Erythroblast (primary cell): ENCODE data around the gene THRSP.
"Not testable (repeated sequence)": the region's sequence is repeated elsewhere in the genome, so short reads cannot be mapped to it uniquely, and the experiment has no call there.

Experiments
- DNase-seq, 2 experiments: peaks; one replicate each; lab custom pipeline; 2025; lab: John Stamatoyannopoulos, UW
- GATA1 ChIP-seq: IDR thresholded peaks from 2 replicates; pipeline ENCODE4 v1.6.1; 2011; ENCODE audit warnings: low read depth, mild to moderate bottlenecking, control low read depth, low read length, moderate library complexity
- POLR2A ChIP-seq: IDR thresholded peaks from 2 replicates; pipeline ENCODE4 v1.6.1; 2011; ENCODE audit warnings: mild to moderate bottlenecking, low read length

THRSP gene

DNA sequence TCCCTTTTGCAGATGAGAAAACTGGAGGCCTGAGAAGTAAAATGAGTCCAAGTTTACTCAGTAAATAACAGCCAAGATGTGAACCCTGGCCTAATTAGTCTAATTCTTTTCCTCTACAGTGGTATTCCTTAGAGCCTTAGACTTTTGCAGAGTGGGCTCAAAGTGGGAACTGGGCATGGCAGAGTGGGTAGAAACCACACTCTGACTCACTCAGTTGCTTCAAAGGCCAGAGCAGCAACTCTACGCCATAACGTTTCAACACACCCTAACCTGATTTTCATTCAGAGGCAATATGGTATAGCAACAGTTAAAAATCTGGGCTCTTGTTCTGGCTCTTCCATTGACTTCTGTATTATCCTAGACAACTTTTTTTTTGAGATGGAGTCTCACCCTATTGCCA, 2.8 kb downstream of the THRSP start:
- DNase-seq, result no peak
- TF ChIP-seq GATA1, result no peak

- DNase-seq, result no peak
- TF ChIP-seq GATA1 (no peak), POLR2A (no peak)
Measured at GRCh38 chr11:78067704-78068103, 4.0 kb downstream of the THRSP start.

GRCh38 chr11:78069465-78069864, 5.8 kb downstream of the THRSP start:
- TF ChIP-seq GATA1 (no peak), POLR2A (no peak)
- DNase-seq, result peak; percentile 50 to 64

DNA sequence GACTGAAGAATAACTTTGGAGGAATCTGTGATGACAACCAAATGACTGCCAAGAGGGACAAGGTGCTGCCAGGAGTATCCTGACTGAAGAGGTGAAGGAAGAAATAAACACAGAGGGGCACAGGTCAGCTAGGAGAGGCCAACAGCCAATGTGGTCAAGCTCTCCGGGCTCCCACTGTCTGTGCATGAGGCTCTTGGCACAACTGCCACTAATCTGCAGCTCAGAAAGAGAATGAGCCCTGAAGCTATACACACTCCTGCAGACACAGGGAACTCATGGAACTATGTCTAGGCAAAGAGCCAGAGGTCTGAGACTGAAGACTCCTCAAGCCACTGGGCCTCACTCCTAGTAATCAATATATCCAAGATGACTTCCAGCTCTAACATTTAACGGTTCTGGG, 7.0 kb downstream of the THRSP start:
- no peak for DNase-seq
- no peak for TF ChIP-seq POLR2A
- no peak for TF ChIP-seq GATA1

GRCh38 chr11:78071717-78072116, 8.1 kb downstream of the THRSP start:
- TF ChIP-seq GATA1, result no peak
- no peak for TF ChIP-seq POLR2A
- no peak for DNase-seq

DNA sequence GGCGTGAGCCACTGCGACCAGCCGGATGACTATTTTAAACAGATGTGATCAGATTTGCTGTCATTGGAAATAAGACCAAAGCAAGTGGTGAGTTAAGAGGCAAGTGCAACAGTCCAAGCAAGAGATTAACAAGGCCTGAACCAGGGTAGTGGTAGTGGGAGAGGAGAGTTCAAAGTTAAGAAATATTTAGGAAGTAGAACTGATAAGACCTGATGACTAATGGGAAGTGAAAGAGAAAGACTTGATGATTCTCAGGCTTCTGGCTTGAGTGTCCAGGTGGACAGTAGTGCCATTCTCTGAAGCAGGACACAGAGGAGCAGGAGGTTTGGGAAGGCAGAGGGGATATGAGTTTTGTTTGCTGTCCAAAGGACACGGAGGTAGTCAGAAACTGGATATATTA, 8.8 kb downstream of the THRSP start:
- DNase-seq, result no peak
- TF ChIP-seq POLR2A (no peak), GATA1 (no peak)

DNA sequence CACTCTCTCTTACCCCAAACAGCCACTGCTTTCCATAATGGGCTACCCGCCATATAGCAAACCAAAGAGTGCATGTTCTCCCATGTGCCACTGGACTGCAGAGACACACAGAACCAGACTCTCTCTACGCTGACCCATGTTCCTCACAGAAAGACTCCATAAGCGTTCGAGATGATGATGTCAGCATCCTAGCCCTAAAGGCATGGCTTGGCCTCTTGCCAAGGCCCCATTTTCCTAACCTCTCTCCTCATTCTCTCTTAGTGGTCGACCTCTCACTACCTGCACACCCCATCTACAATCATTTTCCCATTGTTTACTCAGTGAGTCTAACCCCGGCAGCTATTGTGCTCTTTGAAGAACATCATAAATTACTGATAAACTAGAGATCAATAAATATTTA, 11.1 kb downstream of the THRSP start:
- DNase-seq, result peak in 1 of 2 experiments; percentile 11
- TF ChIP-seq GATA1 (no peak), POLR2A (no peak)

- no peak for DNase-seq
- TF ChIP-seq GATA1 (no peak), POLR2A (no peak)
Measured at GRCh38 chr11:78076733-78077403, 13.2 kb downstream of the THRSP start.

DNA sequence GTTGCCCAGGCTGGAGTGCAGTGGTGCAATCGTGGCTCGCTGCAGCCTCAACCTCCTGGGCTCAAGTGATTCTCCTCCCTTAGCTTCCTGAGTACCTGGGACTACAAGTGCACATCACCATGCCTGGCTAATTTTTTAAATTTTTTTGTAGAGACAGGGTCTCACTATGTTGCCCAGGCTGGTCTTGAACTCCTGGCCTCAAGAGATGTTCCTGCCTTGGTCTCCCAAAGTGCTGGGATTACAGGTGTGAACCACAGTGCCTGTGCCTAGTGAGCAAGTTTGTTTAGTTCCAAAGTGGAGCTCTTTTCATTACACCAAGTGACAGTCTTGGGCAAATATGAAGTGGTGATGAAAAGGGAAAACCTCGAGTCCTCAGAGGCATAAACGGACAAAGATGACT, 13.9 kb downstream of the THRSP start:
- not testable (repeated sequence) for DNase-seq

DNA sequence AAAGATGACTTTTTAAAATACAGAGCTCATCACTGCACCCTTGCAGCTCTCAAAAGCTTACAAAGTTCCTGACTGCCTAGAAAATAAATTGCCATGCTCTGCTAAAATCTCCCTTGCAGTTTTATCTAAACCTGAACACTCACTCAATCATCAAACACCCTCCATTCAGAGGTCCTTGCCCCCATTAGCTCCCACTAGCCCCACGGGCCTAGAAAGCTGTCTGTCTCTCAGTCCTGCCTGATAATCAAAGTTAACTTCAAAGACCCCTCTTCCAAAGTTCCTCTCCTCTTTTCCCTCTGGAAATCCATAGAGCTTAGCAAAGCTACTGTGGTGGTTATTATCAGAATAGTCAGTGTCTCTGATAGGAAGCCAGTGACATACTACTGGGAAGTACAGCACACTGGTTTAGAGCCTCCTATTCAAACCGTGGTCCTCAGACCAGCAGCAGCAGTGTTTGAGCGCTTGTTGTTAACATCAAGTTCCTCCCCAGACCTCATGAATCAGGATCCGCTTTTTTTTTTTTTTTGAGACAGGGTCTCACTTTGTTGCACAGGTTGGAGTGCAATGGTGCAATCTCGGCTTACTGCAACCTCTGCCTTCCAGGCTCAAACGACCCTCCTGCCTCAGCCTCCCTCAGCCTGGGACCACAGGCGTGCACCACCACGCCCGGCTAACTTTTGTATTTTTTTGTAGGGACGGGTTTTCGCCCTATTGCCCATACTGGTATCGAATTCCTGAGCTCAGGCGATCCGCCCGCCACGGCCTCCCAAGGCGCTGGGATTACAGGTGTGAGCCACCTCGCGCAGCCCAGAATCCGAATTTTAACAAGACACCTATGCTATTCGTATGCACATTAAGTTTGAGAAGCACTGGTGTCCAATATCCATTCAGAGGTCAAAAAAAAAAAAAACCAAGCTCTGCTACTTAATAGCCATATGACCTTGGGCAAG, 14.8 kb downstream of the THRSP start:
- DNase-seq, result peak; percentile 12 to 14
- TF ChIP-seq POLR2A, result no peak

DNA sequence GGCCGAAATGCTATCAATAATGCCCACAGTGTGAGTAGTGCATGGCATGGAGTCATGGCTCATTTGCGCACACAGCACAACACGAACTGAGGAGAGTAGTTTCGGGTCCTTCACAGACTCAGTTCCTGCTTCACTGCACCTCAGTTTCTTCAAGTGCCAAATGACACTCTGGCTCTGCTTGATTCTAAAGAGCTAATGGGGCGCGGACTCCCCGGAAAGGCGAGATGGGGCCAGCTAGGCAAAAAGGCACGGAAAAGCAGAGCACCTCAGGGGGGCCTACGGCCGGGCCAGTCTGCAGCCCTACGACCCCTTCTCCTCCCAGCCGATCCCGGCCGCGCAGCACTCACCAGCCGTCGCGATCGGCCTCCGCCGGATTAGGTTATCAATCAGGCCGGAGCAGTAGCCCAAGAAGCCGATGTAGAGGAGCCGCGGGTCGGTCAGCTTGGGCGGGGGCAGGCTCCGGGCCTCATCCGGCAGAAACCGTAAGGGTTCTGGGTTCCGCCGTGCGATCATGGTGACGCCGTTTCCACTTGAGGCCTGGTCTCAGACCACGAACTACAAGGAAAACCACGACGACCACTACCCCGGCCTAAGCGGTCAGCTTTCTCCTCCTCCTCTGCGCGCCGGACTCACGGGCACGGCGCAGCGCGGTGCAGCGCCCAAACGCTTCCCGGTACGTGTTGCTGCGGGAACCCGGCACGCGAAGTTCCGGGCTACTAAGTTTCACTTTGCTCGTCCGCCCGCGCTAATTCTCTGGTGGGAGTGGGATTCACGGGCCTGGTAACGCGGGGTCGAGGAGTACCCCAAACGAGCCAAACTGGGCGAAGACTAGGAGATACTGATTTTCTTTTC, 15.8 kb downstream of the THRSP start, which contains the start of gene NDUFC2:
Gene NDUFC2, minus strand, starts transcription at position 631 of the 852 bp plus-strand sequence. Its CDS starts 118 bp downstream, at position 513.
- TF ChIP-seq GATA1, result no peak
- TF ChIP-seq POLR2A, result peak; percentile 84
- DNase-seq, result peak; percentile 89 to 90

DNA sequence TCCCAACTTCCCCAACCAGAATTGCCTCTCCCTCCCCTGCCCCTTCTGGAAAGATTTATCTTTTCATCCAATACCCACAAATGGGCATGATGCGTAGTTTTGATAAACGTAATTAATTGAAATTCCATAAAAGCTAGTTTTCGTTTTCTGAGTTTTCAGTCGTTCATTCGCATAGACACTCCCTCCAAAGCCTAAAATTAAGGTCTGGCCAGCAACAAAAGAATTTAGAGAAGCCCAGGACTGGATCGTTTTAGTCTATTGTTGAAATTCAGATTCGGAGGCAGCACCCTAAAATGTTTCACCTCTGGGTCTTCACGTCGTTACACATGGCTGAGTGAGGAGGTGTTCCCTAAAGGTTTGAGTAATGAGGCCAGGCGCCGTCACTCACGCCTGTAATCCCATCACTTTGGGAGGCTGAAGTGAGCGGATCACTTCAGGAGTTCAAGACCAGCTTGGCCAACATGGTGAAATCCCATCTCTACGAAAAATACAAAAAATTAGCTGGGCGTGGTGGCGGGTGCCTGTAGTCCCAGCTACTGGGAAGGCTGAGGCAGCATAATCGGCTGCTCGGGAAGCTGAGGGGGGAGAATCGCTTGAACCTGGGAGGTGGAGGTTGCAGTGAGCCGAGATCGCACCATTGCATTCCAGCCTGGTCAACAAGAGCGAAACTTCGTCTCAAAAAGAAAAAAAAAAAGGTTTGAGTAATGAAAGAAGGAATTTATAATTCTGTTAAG, 16.6 kb downstream of the THRSP start:
- TF ChIP-seq GATA1 (no peak), POLR2A (no peak)
- no peak for DNase-seq
